Heart left ventricle (tissue), 13 donors: ENCODE data around the gene FBXL17.

Source experiments
- POLR2A ChIP-seq, 2 donors: fragments of 450-650 bp; IDR thresholded peaks; one replicate each; pipeline ENCODE4 v1.6.1; 2017; ENCODE audit warnings: antibody characterized with exemption in 2 of 2, mild to moderate bottlenecking in 2 of 2, moderate library complexity in 2 of 2
- TF ChIP-seq, protein P1 (sequence below), 12 donors: fragments of 200-600 bp; sonication (generic) in 4 of 12; IDR thresholded peaks; one replicate each; pipeline versions ENCODE4 v1.5.0 to v1.8.0; 2018 to 2022; ENCODE audit warnings: antibody characterized with exemption in 12 of 12, mild to moderate bottlenecking in 5 of 12
- donor health status: ischemic (EF 13 %, LVEDD 7.1; RV severe dilation, severe dysfunction).
- donor health status: DM: no; HTN: yes; CAD: no.
- donor health status: DM: no; HTN: no; CAD: no.
- donor health status: ischemic (EF 25% LVEDD 6.9; RV normal size, moderate dysfunction).
- donor health status: ischemic (EF 25% LVEDD 5.7; RV mildly dilated, moderate dysfunction).
- donor health status: ischemic (EF 35%, LVEDD 5.7; RV mildly dilated, moderate dysfunction).
- donor health status: nonischemic (EF 11% LVEDD 7.7; RV severe dilation, severe dysfunction).
- donor health status: DM: yes; HTN: yes; CAD: no.
- donor health status: PGD.
- donor health status: ischemic (EF 29% LVEDD 5.4; RV normal size, mild dysfunction).
- donor health status: nonischemic (EF 23%, LVEDD 6.1; RV moderate dilation, normal function).

DNA sequence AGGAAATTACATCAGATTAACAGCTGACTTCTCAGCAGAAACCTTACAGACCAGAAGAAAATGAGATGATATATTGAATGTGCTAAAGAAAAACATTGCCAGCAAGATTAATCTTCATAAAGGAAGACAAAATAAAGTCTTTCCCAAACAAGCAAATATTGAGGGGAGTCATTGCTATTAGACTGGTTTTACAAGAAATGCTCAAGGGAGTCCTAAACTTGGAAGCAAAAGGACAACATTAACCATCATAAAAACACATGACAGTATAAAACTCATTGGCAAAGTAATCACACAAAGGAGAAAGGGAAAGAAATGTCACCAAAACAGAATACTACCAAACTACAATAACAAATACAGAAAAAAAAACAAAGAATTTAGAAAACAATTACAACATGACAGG is 101.7 kb downstream of the FBXL17 start:
- TF ChIP-seq, protein P1, sequence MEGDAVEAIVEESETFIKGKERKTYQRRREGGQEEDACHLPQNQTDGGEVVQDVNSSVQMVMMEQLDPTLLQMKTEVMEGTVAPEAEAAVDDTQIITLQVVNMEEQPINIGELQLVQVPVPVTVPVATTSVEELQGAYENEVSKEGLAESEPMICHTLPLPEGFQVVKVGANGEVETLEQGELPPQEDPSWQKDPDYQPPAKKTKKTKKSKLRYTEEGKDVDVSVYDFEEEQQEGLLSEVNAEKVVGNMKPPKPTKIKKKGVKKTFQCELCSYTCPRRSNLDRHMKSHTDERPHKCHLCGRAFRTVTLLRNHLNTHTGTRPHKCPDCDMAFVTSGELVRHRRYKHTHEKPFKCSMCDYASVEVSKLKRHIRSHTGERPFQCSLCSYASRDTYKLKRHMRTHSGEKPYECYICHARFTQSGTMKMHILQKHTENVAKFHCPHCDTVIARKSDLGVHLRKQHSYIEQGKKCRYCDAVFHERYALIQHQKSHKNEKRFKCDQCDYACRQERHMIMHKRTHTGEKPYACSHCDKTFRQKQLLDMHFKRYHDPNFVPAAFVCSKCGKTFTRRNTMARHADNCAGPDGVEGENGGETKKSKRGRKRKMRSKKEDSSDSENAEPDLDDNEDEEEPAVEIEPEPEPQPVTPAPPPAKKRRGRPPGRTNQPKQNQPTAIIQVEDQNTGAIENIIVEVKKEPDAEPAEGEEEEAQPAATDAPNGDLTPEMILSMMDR (IDR thresholded peaks at IDR 0.05) = no peak
- no peak for TF ChIP-seq POLR2A (IDR thresholded peaks at IDR 0.05)
